GM12872 (cell line): ENCODE results near the gene YAP1.

Experiments used
- TF ChIP-seq, protein P1 (sequence below): IDR thresholded peaks from 3 replicates; pipeline ENCODE4 v1.5.1; 2011; ENCODE audit warnings: low read depth, mild to moderate bottlenecking, low read length, moderate library complexity; ENCODE audit not compliant: insufficient read depth

The YAP1 gene

GRCh38 chr11:102239448-102239847 is 129.2 kb downstream of the YAP1 start:
- TF ChIP-seq, protein P1, sequence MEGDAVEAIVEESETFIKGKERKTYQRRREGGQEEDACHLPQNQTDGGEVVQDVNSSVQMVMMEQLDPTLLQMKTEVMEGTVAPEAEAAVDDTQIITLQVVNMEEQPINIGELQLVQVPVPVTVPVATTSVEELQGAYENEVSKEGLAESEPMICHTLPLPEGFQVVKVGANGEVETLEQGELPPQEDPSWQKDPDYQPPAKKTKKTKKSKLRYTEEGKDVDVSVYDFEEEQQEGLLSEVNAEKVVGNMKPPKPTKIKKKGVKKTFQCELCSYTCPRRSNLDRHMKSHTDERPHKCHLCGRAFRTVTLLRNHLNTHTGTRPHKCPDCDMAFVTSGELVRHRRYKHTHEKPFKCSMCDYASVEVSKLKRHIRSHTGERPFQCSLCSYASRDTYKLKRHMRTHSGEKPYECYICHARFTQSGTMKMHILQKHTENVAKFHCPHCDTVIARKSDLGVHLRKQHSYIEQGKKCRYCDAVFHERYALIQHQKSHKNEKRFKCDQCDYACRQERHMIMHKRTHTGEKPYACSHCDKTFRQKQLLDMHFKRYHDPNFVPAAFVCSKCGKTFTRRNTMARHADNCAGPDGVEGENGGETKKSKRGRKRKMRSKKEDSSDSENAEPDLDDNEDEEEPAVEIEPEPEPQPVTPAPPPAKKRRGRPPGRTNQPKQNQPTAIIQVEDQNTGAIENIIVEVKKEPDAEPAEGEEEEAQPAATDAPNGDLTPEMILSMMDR, result no peak

DNA sequence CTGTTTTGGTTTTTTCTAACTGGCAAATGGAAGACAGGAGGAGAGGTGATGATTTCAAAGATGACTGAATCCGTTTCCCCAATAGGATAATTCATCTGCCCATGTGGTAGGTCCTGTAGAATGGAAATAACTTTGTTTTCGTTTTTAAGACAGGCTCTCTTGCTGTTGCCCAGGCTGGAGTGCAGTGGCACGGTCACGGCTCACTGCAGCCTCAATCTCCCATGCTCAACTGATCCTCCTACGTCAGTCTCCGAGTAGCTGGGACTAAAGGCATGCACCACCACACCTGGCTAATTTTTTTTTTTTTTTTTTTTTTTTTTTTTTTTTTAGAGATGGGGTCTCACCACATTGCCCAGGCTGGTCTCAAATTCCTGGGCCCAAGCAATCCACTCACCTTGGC is 129.7 kb downstream of the YAP1 start:
- TF ChIP-seq, protein P1, result no peak

DNA sequence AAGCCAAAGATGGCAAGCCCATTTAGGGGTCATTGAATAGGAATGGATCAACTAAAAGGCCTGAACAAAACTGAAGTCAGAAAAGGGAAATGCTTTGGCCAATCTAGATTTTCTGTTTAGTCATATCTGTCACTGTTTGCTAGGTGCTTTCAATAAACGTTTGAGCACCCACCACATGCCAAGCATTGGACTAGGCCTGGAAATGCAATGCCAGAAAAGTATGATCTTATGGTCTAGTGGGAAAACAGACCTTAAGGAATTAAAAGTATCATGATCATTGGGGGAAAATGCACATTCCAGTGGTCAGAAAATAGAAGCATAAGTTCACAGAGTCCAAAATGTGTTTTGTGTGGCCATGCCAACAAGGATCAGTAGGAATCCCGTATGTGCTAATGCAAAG is 130.3 kb downstream of the YAP1 start:
- TF ChIP-seq, protein P1, result no peak

GRCh38 chr11:102241026-102241425 is 130.8 kb downstream of the YAP1 start:
- TF ChIP-seq, protein P1, result no peak

DNA sequence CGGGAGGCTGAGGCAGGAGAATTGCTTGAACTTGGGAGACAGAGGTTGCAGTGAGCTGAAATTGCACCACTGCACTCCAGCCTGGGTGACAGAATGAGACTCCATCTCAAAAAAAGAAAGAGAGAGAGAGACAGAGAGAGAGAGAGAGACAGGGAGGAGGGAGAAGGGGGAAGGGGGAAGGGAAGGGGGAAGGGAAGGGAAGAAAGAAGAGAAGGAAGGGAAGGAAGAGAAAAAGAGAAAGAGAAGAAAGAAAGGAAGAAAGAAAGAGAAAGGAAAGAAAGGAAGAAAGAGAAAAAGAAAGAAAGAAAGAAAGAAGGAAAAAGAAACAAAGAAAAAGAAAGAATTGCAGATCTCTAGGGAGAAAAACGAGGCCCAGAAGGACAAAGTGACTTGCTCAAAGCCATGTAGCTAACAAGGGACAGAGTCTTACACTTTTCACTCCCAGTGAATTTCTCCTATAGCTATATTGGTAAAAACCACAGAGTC is 133.2 kb downstream of the YAP1 start:
- TF ChIP-seq, protein P1, result no peak

- TF ChIP-seq, protein P1, result no peak
Observed at GRCh38 chr11:102244681-102245409, 134.6 kb downstream of the YAP1 start.

- TF ChIP-seq, protein P1, result no peak
Observed at GRCh38 chr11:102251423-102251822, 141.2 kb downstream of the YAP1 start.
